CD4-positive, alpha-beta T cell treated with Interleukin-1 beta for 1 hour (primary cell): ENCODE results near the gene HLA-E.
"Not testable (repeated sequence)": the region's sequence is repeated elsewhere in the genome, so short reads cannot be mapped to it uniquely, and the experiment has no call there.

Experiments
- DNase-seq, 2 donors: peaks; one replicate each; pipeline ENCODE4 v3.0.0-alpha.2; 2020 to 2022

Gene HLA-E

GRCh38 chr6:30508890-30509736, 19.8 kb downstream of the HLA-E start:
- peak in 1 of 2 donors; percentile 75 for DNase-seq

- no peak for DNase-seq
Observed at GRCh38 chr6:30510419-30511168, 21.3 kb downstream of the HLA-E start.

DNA sequence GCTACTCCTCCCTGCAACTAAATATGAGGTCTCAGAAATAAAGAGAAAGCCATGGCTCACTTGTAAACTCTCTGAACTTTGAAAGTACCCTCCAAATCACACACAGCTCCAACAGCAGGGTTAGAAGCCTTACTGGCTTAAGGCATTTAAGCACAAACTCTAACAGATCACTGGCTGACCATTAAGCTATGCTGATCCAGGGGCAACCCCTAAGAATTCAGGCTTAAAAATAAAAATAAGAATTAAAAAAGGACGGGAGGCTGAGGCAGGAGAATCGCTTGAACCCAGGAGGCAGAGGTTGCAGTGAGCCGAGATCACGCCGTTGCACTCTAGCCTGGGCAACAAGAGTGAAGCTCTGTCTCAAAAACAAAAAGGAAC, 21.8 kb downstream of the HLA-E start:
- no peak for DNase-seq

GRCh38 chr6:30513451-30513850, 24.1 kb downstream of the HLA-E start:
- DNase-seq = no peak

DNA sequence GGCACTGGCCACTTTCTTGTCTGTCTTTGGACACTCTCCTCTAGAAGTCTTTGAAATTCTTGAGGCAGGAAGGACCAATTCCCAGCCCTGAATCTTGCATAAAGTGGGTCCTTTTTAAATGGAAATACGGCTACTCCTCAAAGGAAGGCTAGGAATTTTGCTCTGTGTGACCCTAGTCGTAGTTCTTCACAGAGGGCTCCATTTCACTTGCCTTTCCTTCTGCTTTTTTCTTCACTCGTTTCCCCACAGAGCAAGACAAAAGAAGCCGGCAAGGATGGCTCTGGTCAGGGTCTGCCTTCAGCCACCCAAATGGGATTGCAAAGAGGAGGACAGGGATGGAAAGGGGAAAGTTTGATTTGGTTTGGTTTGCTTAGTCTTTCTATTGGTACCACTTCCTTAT, 25.8 kb downstream of the HLA-E start:
- DNase-seq = no peak

DNA sequence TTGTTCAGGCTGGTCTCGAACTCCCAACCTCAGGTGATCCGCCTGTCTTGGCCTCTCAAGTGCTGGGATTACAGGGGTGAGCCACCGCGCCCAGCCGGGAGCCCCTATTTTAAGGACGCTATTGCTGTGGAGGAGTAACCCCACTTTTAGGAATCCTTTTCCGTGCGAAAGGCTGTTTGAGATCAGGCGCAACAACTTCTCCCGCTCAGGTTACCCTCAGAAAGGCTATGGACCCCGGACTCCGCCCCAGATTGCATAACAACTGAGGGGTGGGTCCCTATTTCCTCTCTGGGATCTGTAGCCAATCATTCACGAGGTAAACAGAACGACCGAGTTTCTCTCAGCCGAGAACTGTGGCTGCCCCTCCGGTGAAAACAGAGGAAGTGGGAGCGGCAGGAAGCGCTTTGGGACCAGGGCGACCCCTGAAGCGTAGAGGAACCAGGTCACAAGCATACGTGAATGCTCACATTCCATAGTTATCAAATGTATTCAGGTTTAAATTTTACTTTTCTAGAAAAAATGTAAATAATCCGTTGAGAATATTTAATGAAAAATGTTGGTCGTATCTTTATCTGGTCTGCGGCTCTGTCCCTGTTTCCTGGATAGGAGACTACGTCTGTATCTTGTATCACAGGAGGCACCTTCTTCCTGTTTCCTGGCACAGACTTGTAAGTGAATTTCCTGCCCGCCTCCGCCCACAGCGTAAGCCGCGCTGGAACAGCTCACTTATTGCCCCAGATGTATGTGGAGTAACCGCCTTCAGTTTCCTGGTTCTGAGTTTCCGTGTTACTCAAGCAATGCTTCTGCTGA, 26.8 kb downstream of the HLA-E start:
- peak; percentile 92 to 93 for DNase-seq

DNA sequence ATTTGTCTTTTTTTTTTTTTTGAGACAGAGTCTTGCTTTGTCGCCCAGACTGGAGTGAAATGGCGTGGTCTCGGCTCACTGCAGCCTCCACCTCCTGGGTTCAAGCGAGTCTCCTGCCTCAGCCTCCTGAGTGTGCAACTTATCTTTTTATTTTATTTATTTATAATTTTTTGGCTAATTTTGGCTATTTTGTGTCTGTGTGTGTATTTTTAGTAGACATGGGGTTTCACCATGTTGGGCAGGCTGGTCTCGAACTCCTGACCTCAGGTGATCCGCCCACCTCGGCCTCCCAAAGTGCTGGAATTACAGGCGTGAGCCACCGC, 27.4 kb downstream of the HLA-E start:
- DNase-seq = not testable (repeated sequence)

DNA sequence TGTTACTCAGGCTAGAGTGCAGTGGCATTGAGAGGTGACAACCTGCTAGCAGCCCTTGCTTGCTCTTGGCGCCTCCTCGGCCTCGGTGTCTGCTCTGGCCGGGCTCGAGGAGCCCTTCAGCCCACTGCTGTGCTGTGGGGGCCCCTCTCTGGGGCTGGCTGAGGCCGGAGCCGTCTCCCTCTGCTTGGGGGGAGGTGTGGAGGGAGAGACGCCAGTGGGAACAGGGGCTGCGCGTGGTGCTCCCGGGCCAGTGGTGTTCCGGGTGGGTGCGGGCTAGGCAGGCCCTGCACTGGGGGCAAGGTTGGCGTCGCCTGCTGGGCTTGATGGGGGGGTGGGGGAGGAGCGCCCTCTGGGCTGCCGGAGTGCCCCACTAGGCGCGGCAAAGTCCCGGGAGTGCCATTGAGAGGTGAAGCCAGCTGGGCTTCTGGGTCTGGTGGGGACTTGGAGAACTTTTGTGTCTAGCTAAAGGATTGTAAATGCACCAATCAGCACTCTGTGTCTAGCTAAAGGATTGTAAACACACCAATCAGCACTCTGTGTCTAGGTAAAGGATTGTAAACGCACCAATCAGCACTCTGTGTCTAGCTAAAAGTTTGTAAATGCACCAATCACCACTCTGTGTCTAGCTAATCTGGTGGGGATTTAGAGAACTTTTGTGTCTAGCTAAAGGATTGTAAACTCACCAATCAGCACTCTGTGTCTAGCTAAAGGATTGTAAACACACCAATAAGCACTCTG, 28.6 kb downstream of the HLA-E start:
- DNase-seq = not testable (repeated sequence)

- DNase-seq = peak; percentile 39 to 43
Observed at GRCh38 chr6:30518505-30519145, 29.3 kb downstream of the HLA-E start.

GRCh38 chr6:30520522-30520921, 31.2 kb downstream of the HLA-E start:
- DNase-seq = no peak

GRCh38 chr6:30521082-30521481, 31.8 kb downstream of the HLA-E start:
- DNase-seq = not testable (repeated sequence)

DNA sequence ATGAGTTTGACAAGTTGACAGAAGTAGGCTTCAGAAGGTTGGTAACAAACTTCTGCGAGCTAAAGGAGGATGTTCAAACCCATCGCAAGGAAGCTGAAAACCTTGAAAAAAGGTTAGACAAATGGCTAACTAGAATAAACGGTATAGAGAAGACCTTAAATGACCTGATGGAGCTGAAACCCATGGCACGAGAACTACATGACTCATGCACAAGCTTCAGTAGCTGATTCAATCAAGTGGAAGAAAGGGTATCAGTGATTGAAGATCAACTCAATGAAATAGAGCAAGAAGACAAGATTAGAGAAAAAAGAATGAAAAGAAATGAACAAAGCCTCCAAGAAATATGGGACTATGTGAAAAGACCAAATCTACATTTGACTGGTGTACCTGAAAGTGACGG, 32.6 kb downstream of the HLA-E start:
- not testable (repeated sequence) for DNase-seq

- DNase-seq = not testable (repeated sequence)
Observed at GRCh38 chr6:30526444-30526843, 37.1 kb downstream of the HLA-E start.

GRCh38 chr6:30529349-30529875, 40.1 kb downstream of the HLA-E start:
- peak; percentile 25 to 33 for DNase-seq

DNA sequence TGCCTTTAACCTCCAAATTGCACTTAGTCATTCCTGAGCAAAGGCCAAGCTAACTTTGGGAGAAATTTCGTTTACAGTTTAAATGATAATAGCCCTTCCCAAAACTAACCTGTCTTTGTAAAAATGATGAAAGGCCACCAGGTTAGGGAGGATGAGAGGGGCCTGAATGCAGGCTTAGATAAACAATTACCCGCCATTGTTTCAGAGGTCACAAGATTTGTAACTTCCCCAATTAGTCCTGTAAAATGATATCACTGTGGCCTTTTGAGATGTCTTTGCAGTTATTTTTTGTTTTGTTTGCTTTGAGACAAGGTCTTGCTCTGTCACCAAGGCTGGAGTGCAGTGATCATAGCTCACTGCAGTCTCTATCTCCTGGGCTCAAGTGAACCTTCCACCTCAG, 40.7 kb downstream of the HLA-E start:
- DNase-seq = no peak

GRCh38 chr6:30533460-30534294, 44.4 kb downstream of the HLA-E start:
- DNase-seq = peak in 1 of 2 donors; percentile 55

GRCh38 chr6:30537931-30538330, 48.6 kb downstream of the HLA-E start:
- no peak for DNase-seq

DNA sequence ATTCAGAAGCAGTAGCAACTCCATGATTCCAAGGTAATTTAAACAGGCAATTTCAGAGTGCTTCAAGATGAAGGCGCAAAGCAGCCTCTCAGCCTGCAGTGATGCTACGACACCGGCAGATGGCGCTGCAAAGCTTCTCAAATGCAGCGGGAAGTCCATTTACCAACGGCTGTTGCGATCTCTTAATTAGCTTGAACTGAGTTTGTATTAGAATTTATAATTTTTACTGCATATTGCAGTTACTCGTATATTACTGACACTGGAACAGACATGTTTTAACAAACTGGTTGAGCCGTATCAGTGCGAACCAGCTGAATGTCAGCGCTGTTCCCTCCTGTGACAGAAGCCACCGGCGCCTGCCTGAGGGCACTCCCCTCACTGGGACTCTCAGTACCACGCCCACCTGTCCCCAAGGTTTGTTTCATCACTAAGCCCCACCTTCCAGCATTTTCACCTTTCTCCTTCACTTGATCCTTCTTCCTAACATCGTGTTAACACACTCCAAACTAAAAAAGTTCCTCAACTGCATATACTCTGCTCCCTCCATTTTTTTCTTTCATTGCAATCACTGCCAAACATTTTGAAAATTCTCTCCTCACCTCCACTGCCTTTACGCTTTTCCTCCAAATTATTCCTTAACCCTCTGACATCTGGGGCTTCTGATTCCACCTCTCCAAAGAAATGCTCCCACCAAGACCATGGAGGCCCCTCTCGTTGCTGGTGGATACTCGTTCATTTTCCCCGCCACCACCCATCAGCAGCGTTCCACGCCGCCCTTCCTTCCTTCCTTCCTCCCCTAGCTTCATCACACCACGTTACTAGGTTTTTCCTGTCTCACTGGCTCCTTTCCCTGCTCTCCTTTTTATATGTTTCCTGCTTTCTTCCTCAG, 52.5 kb downstream of the HLA-E start:
- DNase-seq = peak; percentile 83 to 86

DNA sequence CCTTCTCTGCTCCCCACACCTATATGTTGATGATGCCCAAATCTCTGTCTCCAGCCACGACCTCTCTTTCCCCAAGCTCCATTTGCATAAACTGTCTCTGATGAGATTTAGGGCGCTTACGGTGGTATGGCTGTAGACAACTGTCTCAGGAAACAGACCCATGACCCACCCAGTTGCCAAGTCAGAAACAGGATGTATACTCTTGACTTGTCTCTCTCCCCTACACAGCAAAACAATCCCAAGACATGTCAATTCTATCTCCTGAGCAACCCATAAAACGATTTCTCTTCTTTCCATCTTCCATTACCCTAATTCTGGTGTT, 53.1 kb downstream of the HLA-E start:
- DNase-seq = peak; percentile 52 to 59

GRCh38 chr6:30542915-30543314, 53.6 kb downstream of the HLA-E start:
- DNase-seq = no peak
